Activated naive CD8-positive, alpha-beta T cell treated with anti-CD3 and anti-CD28 coated beads, Interleukin-2, amount 10 ng/mL, durations not matched to agents 7 days and 5 days (primary cell): Measurements from ENCODE around the gene VPS39. TPM values are rescaled to one million over a fixed set of nuclear protein-coding genes. Genes with fewer than 3 reads are reported as not detected.

Source experiments
- ATAC-seq: fragments of 150-1000 bp; cut with Tn5 transposase; one replicate; pipeline ENCODE4 v1.10.0; 2021; ENCODE audit warnings: low read depth, moderate library complexity
- POLR2A ChIA-PET: fragments of 350-600 bp; sonication (Branson Sonifier 250); formaldehyde crosslinking; loops from one replicate; lab custom pipeline; 2021; ENCODE audit warnings: antibody characterized with exemption; lab: Charles Lee
- DNase-seq: peaks from one replicate; pipeline ENCODE4 v3.0.0; 2021
- H3K27ac Mint-ChIP-seq: one replicate; pipeline ENCODE4 v1.8.0; 2022; ENCODE audit warnings: mild to moderate bottlenecking, mixed read lengths
- H3K27me3 Mint-ChIP-seq: one replicate; pipeline ENCODE4 v1.8.0; 2022; ENCODE audit warnings: mild to moderate bottlenecking, moderate library complexity, mixed read lengths
- H3K36me3 Mint-ChIP-seq: one replicate; pipeline ENCODE4 v1.8.0; 2021; ENCODE audit warnings: mild to moderate bottlenecking, mixed read lengths
- H3K4me1 Mint-ChIP-seq: one replicate; pipeline ENCODE4 v1.8.0; 2021; ENCODE audit warnings: mixed read lengths
- H3K4me3 Mint-ChIP-seq: one replicate; pipeline ENCODE4 v1.8.0; 2022; ENCODE audit warnings: mild to moderate bottlenecking, moderate library complexity, mixed read lengths
- H3K9me3 Mint-ChIP-seq: one replicate; pipeline ENCODE4 v1.8.0; 2021; ENCODE audit warnings: mixed read lengths
- microRNA-seq: library from miRNA; unstranded; fragments of <30 nt; microRNA quantifications from one replicate; pipeline ENCODE4 v1.2.0, GENCODE V29; 2022
- total RNA-seq, 2 experiments: library from RNA; stranded (reverse); gene quantifications; one replicate each; pipeline ENCODE4 v1.2.3, GENCODE V29; 2021

The VPS39 gene
- total RNA-seq, 2 experiments from 2014 or later: 88.8 to 91.7 TPM

DNA sequence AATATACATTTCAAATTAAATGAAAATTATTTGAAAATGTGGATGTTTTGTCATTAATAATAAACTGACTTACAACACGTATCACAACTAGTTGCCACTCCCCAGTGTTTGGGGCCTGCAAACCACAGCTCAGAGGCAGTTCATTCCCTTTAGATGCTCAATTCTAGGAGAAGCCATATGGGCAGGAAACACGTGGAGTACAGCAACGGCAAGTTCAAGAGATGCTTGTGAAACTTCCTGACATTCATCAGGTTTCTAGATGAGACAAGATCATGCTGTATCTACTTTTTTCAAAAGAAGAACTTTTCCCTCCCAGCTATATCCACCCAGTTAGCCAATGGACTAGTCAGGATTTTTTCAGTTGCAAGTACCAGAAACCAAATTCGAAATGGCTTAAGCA is 96.2 kb downstream of the VPS39 start:
- no peak for ATAC-seq
- peaks cover 9% of the 10 kb centered on the region for H3K36me3 Mint-ChIP-seq
- peaks cover 1% of the 10 kb centered on the region for H3K9me3 Mint-ChIP-seq
- no peak for DNase-seq
- POLR2A ChIA-PET: interaction anchor here (0.8 kb wide), 1 partner anchor 96 kb away, joined by 3 read pairs; the partner anchor contains the start of gene VPS39
- no peak overlapping the region for H3K27ac Mint-ChIP-seq
- peaks cover 19% of the 10 kb centered on the region for H3K4me1 Mint-ChIP-seq
- no peak overlapping the region for H3K4me3 Mint-ChIP-seq
- peaks cover 38% of the 10 kb centered on the region for H3K27me3 Mint-ChIP-seq

- Mint-ChIP-seq H3K27ac (no peak overlapping the region), H3K27me3 (peaks cover 43% of the 10 kb centered on the region), H3K36me3 (peaks cover 9% of the 10 kb centered on the region), H3K9me3 (no peaks in the 10 kb centered on the region), H3K4me1 (peaks cover 22% of the 10 kb centered on the region), H3K4me3 (no peak overlapping the region)
- no peak for DNase-seq
- POLR2A ChIA-PET: no interaction called here
- ATAC-seq: no peak
These were observed 97.7 kb downstream of the VPS39 start for GRCh38 chr15:42110367-42110766.

DNA sequence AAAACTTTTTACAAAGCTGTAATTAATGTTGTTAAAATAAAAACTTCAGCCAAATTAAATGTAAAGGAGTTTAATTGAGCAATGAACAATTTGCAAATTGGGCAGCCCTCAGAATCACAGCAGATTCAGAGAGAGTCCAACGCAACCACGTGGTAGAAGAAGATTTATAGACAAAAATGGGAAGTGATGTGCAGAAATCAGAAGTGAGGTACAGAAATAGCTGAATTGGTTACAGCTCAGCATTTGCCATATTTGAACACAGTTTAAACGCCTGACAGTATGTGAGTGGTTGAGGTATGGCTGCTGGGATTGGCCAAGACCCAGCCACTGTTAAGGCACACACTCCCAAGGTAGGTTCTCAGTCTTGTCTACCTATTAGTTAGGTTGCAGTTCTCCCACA is 99.3 kb downstream of the VPS39 start:
- Mint-ChIP-seq H3K4me3 (no peak overlapping the region), H3K27me3 (peaks cover 44% of the 10 kb centered on the region), H3K36me3 (peaks cover 9% of the 10 kb centered on the region), H3K27ac (no peak overlapping the region), H3K9me3 (no peaks in the 10 kb centered on the region), H3K4me1 (peaks cover 26% of the 10 kb centered on the region)
- no peak for ATAC-seq
- POLR2A ChIA-PET: no interaction called here
- DNase-seq: no peak

Small RNA genes lying within 50 kb of the gene (microRNA-seq; reads per million reads assigned to microRNA genes)
- gene MIR627: 87.0 reads per million, percentile 54 among the genes with 10 or more reads in this experiment

Other genes starting within 250 kb of the VPS39 start
- gene EHD4, start 235.7 kb downstream of the VPS39 start, total RNA-seq: 1 to 10 TPM; 8.4 to 9.5 TPM
- gene PLA2G4E, start 187.3 kb downstream of the VPS39 start, total RNA-seq: not detected
- not detected for gene PLA2G4D, start 113.7 kb downstream of the VPS39 start, total RNA-seq
- not detected for gene PLA2G4F, start 51.7 kb downstream of the VPS39 start, total RNA-seq
- gene GANC, start 64.9 kb upstream of the VPS39 start, total RNA-seq: 10 to 100 TPM; 38.3 to 38.6 TPM
- gene TMEM87A, start 65.1 kb upstream of the VPS39 start, total RNA-seq: 10 to 100 TPM; 39.1 to 42.0 TPM
- 10 to 100 TPM in 1 of 2 experiments, 1 to 10 TPM in 1; 8.3 to 10.1 TPM for gene CAPN3, start 151.2 kb upstream of the VPS39 start, total RNA-seq